OCI-LY7 (cell line): Measurements from ENCODE around the gene IKZF3. TPM values are rescaled to one million over a fixed set of nuclear protein-coding genes. Genes with fewer than 3 reads are reported as not detected.

Experiments used
- BruUV-seq: library from RNA; stranded (reverse); fragments of 400-500 nt; replicated peaks from 2 replicates; lab custom pipeline; 2021; lab: Mats Ljungman, UMichigan
- CTCF ChIA-PET: fragments of 300-600 bp; sonication (Branson Sonifier 250); formaldehyde crosslinking; loops from one replicate; lab custom pipeline; 2022; ENCODE audit warnings: antibody characterized with exemption; ENCODE audit not compliant: unreplicated experiment; lab: Charles Lee
- POLR2A ChIA-PET: fragments of 300-600 bp; sonication (Branson Sonifier 250); formaldehyde crosslinking; loops from one replicate; lab custom pipeline; 2022; ENCODE audit warnings: antibody characterized with exemption; lab: Charles Lee
- DNase-seq: peaks from one replicate; pipeline ENCODE4 v3.0.0-alpha.2; 2015; ENCODE audit warnings: low spot score
- H2AFZ ChIP-seq: fragments of 200-600 bp; sonication (generic), shearing (Covaris generic); 2 replicates; pipeline ENCODE4 v1.6.1; 2014; ENCODE audit warnings: mild to moderate bottlenecking, antibody characterized with exemption, low read length, moderate library complexity
- H3K27ac ChIP-seq: fragments of 200-600 bp; sonication (generic); 2 replicates; pipeline ENCODE4 v1.5.1; 2014; ENCODE audit warnings: mixed run types, low read depth, mild to moderate bottlenecking, moderate library complexity, low read length, inconsistent platforms; ENCODE audit not compliant: poor library complexity, severe bottlenecking
- H3K36me3 ChIP-seq: fragments of 200-600 bp; sonication (generic); 2 replicates; pipeline ENCODE4 v1.6.1; 2014; ENCODE audit warnings: mild to moderate bottlenecking, antibody characterized with exemption, low read length, moderate library complexity, mixed read lengths; ENCODE audit not compliant: insufficient read depth
- H3K4me1 ChIP-seq: fragments of 200-600 bp; sonication (generic); 2 replicates; pipeline ENCODE4 v1.5.1; 2014; ENCODE audit warnings: mild to moderate bottlenecking, low read length; ENCODE audit not compliant: insufficient read depth, poor library complexity, severe bottlenecking
- H3K4me2 ChIP-seq: fragments of 200-600 bp; sonication (generic); 2 replicates; pipeline ENCODE4 v1.6.1; 2014; ENCODE audit warnings: mild to moderate bottlenecking, low read length
- H3K4me3 ChIP-seq: fragments of 200-600 bp; sonication (generic); 2 replicates; pipeline ENCODE4 v1.5.1; 2014; ENCODE audit warnings: mild to moderate bottlenecking, low read depth, low read length; ENCODE audit not compliant: poor library complexity, severe bottlenecking
- H3K79me2 ChIP-seq: fragments of 200-600 bp; sonication (generic); 2 replicates; pipeline ENCODE4 v1.6.1; 2016; ENCODE audit warnings: low read depth, mild to moderate bottlenecking, low read length, moderate library complexity, mixed read lengths; ENCODE audit not compliant: insufficient read depth
- H3K9me2 ChIP-seq: fragments of 200-600 bp; sonication (generic); 2 replicates; pipeline ENCODE4 v1.6.1; 2016; ENCODE audit warnings: mild to moderate bottlenecking, low read length, mixed read lengths; ENCODE audit not compliant: insufficient read depth
- H3K9me3 ChIP-seq: fragments of 200-600 bp; sonication (generic); 2 replicates; pipeline ENCODE4 v1.6.1; 2014; ENCODE audit warnings: mild to moderate bottlenecking, mixed run types, low read length, mixed read lengths
- H4K20me1 ChIP-seq: fragments of 200-600 bp; sonication (generic); 2 replicates; pipeline ENCODE4 v1.6.1; 2014; ENCODE audit warnings: mild to moderate bottlenecking, antibody characterized with exemption, low read length, moderate library complexity, mixed read lengths; ENCODE audit not compliant: insufficient read depth
- CTCF ChIP-seq: fragments of 200-600 bp; sonication (generic); conservative IDR thresholded peaks from 2 replicates; pipeline ENCODE4 v1.5.1; 2014; ENCODE audit warnings: mild to moderate bottlenecking, antibody characterized with exemption, low read length, moderate library complexity, mixed read lengths
- EZH2phosphoT487 ChIP-seq: fragments of 200-600 bp; sonication (generic); IDR thresholded peaks from 2 replicates; pipeline ENCODE4 v1.6.1; 2018; ENCODE audit warnings: low read depth, borderline replicate concordance, mild to moderate bottlenecking, mixed run types, antibody characterized with exemption, low read length, moderate library complexity, mixed read lengths
- intact Hi-C: fragments of 100-400 bp; cut with micrococcal nuclease; formaldehyde crosslinking; loops from one replicate; pipeline ENCODE4 v1.10.0; 2022; ENCODE audit not compliant: unreplicated experiment
- total RNA-seq, 2 experiments: library from RNA; depleted of rRNA in 1 of 2; stranded (reverse); fragments of >200 nt in 1 of 2; shearing (Covaris generic) in 1 of 2; gene quantifications; 2 replicates each; pipeline ENCODE4 v1.2.3, GENCODE V29; 2014 to 2022

Gene IKZF3
- total RNA-seq, 2 experiments from 2014 or later = 54.7 to 134 TPM

- no peaks in the 10 kb centered on the region for H4K20me1 ChIP-seq
- DNase-seq = no peak
- ChIA-PET POLR2A (no interaction called here), CTCF (no interaction called here)
- intact Hi-C loops = no loop called here
- H3K9me2 ChIP-seq = no peaks in the 10 kb centered on the region
- H3K4me2 ChIP-seq = no peak overlapping the region
- no peaks in the 10 kb centered on the region for H3K4me1 ChIP-seq
- TF ChIP-seq EZH2phosphoT487 = no peak
- no peak for TF ChIP-seq CTCF
- no TSS peak for BruUV-seq
- H3K9me3 ChIP-seq = no peaks in the 10 kb centered on the region
- H2AFZ ChIP-seq = no peak overlapping the region
- no peaks in the 10 kb centered on the region for H3K36me3 ChIP-seq
- no peaks in the 10 kb centered on the region for H3K79me2 ChIP-seq
- H3K4me3 ChIP-seq = no peak overlapping the region
- H3K27ac ChIP-seq = no peak overlapping the region
These were observed 144.4 kb downstream of the IKZF3 start for GRCh38 chr17:39719563-39720355.

- no peak overlapping the region for H3K4me2 ChIP-seq
- H3K4me1 ChIP-seq = no peaks in the 10 kb centered on the region
- H3K9me3 ChIP-seq = no peaks in the 10 kb centered on the region
- H2AFZ ChIP-seq = no peak overlapping the region
- BruUV-seq = no TSS peak
- no peaks in the 10 kb centered on the region for H4K20me1 ChIP-seq
- no peaks in the 10 kb centered on the region for H3K36me3 ChIP-seq
- intact Hi-C loops = no loop called here
- no peak overlapping the region for H3K27ac ChIP-seq
- TF ChIP-seq EZH2phosphoT487 (no peak), CTCF (no peak)
- ChIA-PET CTCF (no interaction called here), POLR2A (no interaction called here)
- no peak overlapping the region for H3K4me3 ChIP-seq
- no peak for DNase-seq
- no peaks in the 10 kb centered on the region for H3K79me2 ChIP-seq
- no peaks in the 10 kb centered on the region for H3K9me2 ChIP-seq
These were observed 146.5 kb downstream of the IKZF3 start for GRCh38 chr17:39717660-39718059.

DNA sequence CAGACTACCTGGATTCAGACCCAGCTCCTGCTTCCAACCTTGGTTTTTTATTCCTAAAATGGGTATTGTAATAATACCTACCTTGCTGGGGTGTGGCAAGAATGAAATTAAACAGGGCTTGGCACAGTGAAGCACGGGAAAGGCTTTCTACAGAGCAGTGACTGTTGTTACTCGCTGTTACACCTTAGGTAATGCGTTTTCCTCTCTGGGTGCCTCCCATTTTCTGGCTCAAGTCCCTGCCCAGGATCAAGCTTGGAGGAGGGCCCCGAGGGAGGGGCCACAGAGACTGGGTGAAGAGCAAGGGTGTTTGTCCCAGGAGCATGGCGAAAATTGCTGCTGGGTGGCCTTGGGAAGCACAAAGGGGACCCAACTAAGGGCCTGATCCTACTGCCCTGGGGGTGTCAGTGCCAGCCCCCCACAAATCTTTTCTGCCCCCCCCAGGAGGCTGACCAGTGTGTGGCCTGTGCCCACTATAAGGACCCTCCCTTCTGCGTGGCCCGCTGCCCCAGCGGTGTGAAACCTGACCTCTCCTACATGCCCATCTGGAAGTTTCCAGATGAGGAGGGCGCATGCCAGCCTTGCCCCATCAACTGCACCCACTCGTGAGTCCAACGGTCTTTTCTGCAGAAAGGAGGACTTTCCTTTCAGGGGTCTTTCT lies 147.1 kb downstream of the IKZF3 start:
- BruUV-seq = no TSS peak
- CTCF ChIA-PET = interaction anchor here (1.2 kb wide), 1 partner anchor 12 kb away, joined by 4 read pairs; no protein-coding TSS in a partner anchor
- Histone ChIP-seq H3K9me2 (no peaks in the 10 kb centered on the region), H2AFZ (no peak overlapping the region), H3K36me3 (no peaks in the 10 kb centered on the region), H3K4me2 (no peak overlapping the region), H3K4me3 (no peak overlapping the region), H3K27ac (no peak overlapping the region), H3K79me2 (no peaks in the 10 kb centered on the region), H4K20me1 (no peaks in the 10 kb centered on the region), H3K9me3 (no peaks in the 10 kb centered on the region), H3K4me1 (no peaks in the 10 kb centered on the region)
- no peak for DNase-seq
- intact Hi-C loops = no loop called here
- TF ChIP-seq CTCF (no peak), EZH2phosphoT487 (no peak)
- POLR2A ChIA-PET = no interaction called here
